Esophagus muscularis mucosa (tissue), 4 donors: ENCODE results near the gene ESR2. TPM values are rescaled to one million over a fixed set of nuclear protein-coding genes. Genes with fewer than 3 reads are reported as not detected.

Experiments
- DNase-seq: peaks from one replicate; pipeline ENCODE4 v3.0.0-alpha.2; 2017; ENCODE audit errors: extremely low spot score
- H3K27ac ChIP-seq, 4 donors: fragments of 200-600 bp; sonication (generic); replicated peaks in 1 of 4; 1 replicate in 3 of 4; 2 replicates in 1 of 4; pipeline ENCODE4 v1.5.1; 2016 to 2019; ENCODE audit warnings: mild to moderate bottlenecking in 1 of 4
- H3K27me3 ChIP-seq, 4 donors: fragments of 200-600 bp; sonication (generic); one replicate each; pipeline versions ENCODE4 v1.5.1 to v1.6.0; 2016 to 2019
- H3K36me3 ChIP-seq, 4 donors: fragments of 200-600 bp; sonication (generic); one replicate each; pipeline ENCODE4 v1.5.1; 2016 to 2019
- H3K4me1 ChIP-seq, 4 donors: fragments of 200-600 bp; sonication (generic); one replicate each; pipeline ENCODE4 v1.5.1; 2016 to 2019
- H3K4me3 ChIP-seq, 4 donors: fragments of 200-600 bp; sonication (generic); 1 replicate in 2 of 4; 2 replicates in 2 of 4; pipeline ENCODE4 v1.5.1; 2016 to 2019; ENCODE audit warnings: mild to moderate bottlenecking in 4 of 4, moderate library complexity in 1 of 4
- H3K9me3 ChIP-seq, 4 donors: fragments of 200-600 bp; sonication (generic); 1 replicate in 3 of 4; 2 replicates in 1 of 4; pipeline ENCODE4 v1.5.1; 2016 to 2019
- EP300 ChIP-seq: sonication (generic); formaldehyde crosslinking; IDR thresholded peaks from one replicate; pipeline ENCODE4 v1.6.1; 2017; ENCODE audit warnings: antibody characterized with exemption
- POLR2A ChIP-seq: fragments of 450-650 bp; IDR thresholded peaks from one replicate; pipeline ENCODE4 v1.6.1; 2017; ENCODE audit warnings: antibody characterized with exemption, moderate library complexity, mild to moderate bottlenecking, low read depth
- POLR2AphosphoS5 ChIP-seq, 2 donors: sonication (generic); formaldehyde crosslinking; IDR thresholded peaks; one replicate each; pipeline ENCODE4 v1.6.1; 2017; ENCODE audit warnings: antibody characterized with exemption in 2 of 2
- WGBS: methylation state at CpG from one replicate; pipeline ENCODE4 v1.1.5; 2018; 5-methylcytosine and 5-hydroxymethylcytosine counted together
- intact Hi-C: fragments of 100-400 bp; cut with DNase I; formaldehyde crosslinking; loops from one replicate; pipeline ENCODE4 v1.15.1; 2023
- total RNA-seq, 4 donors: library from RNA; depleted of rRNA; stranded (reverse); fragments of >200 nt; gene quantifications; one replicate each; pipeline versions ENCODE4 v1.1.0 to v1.2.1, GENCODE V29; 2016
- TF ChIP-seq, protein P1 (sequence below), 3 experiments: fragments of 200-600 bp in 2 of 3; fragments of 450-650 bp in 1 of 3; sonication (generic) in 2 of 3; IDR thresholded peaks; one replicate each; pipeline ENCODE4 v1.5.1; 2017 to 2019; ENCODE audit warnings: antibody characterized with exemption in 3 of 3, mild to moderate bottlenecking in 2 of 3, moderate library complexity in 1 of 3

Gene ESR2
- total RNA-seq, 4 donors from 2014 or later, result 0.29 to 0.83 (median 0.42) TPM; not detected in 1

DNA sequence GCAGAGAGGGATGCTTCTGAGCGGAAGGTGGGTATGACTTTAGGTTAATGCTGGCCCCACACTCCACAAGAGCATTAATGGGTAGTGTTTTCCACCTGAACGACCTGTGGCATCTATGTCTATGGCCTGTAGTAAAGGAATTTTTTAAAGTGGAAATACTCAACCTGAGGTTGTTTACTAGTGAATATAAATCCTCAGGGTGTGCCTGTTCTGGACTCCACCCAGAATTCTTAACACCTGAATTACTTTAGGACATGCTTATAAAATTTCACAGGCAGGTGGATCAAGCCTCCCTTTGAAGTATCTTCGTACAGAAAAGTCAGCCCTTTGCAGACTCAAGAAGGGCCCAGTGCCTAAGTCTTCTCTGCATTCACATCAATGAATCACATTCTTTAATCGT, 196.1 kb downstream of the ESR2 start:
- H3K9me3 ChIP-seq, result no peaks in the 10 kb centered on the region
- no peaks in the 10 kb centered on the region for H3K27me3 ChIP-seq
- no peak overlapping the region for H3K27ac ChIP-seq
- H3K4me3 ChIP-seq, result no peak overlapping the region
- TF ChIP-seq POLR2A (no peak), POLR2AphosphoS5 (IDR thresholded peaks at IDR 0.05) (no peak)
- TF ChIP-seq, protein P1, sequence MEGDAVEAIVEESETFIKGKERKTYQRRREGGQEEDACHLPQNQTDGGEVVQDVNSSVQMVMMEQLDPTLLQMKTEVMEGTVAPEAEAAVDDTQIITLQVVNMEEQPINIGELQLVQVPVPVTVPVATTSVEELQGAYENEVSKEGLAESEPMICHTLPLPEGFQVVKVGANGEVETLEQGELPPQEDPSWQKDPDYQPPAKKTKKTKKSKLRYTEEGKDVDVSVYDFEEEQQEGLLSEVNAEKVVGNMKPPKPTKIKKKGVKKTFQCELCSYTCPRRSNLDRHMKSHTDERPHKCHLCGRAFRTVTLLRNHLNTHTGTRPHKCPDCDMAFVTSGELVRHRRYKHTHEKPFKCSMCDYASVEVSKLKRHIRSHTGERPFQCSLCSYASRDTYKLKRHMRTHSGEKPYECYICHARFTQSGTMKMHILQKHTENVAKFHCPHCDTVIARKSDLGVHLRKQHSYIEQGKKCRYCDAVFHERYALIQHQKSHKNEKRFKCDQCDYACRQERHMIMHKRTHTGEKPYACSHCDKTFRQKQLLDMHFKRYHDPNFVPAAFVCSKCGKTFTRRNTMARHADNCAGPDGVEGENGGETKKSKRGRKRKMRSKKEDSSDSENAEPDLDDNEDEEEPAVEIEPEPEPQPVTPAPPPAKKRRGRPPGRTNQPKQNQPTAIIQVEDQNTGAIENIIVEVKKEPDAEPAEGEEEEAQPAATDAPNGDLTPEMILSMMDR (IDR thresholded peaks at IDR 0.05), result no peak
- peaks cover 8 to 81% (median 34%) of the 10 kb centered on the region in 4 donors for H3K36me3 ChIP-seq
- H3K4me1 ChIP-seq, result no peaks in the 10 kb centered on the region
- WGBS, result 94% methylated on average over 4 of the region's 4 CpGs
- intact Hi-C loops, result no loop called here
- no peak for DNase-seq

DNA sequence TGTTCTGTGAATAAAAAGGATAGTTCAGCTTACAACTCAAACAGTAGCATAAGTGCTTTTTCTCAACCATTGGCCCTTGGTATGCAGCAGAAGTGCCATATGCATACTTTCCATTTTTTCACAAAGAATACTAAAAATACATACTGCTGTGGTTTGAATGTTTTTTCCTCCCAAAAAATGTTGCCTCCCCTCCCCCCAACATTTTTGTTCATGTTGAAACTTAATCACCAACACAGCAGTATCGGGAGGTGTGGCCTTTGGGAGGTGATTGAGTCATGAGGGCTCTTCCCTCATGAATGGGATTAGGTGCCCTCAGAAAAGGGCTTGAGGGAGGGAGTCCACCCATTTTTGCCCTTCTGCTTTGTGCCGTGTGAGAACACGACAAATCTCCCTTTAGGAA, 198.6 kb downstream of the ESR2 start:
- peaks cover 0 to 78% (median 41%) of the 10 kb centered on the region in 4 donors for H3K36me3 ChIP-seq
- intact Hi-C loops, result no loop called here
- H3K27me3 ChIP-seq, result no peaks in the 10 kb centered on the region
- WGBS, result 94% methylated on average over 3 of the region's 3 CpGs
- no peak for DNase-seq
- no peak overlapping the region for H3K4me3 ChIP-seq
- H3K4me1 ChIP-seq, result no peaks in the 10 kb centered on the region
- TF ChIP-seq EP300 (no peak), POLR2AphosphoS5 (IDR thresholded peaks at IDR 0.05) (no peak), POLR2A (no peak)
- TF ChIP-seq, protein P1 (IDR thresholded peaks at IDR 0.05), result no peak
- no peaks in the 10 kb centered on the region for H3K9me3 ChIP-seq
- no peak overlapping the region for H3K27ac ChIP-seq

DNA sequence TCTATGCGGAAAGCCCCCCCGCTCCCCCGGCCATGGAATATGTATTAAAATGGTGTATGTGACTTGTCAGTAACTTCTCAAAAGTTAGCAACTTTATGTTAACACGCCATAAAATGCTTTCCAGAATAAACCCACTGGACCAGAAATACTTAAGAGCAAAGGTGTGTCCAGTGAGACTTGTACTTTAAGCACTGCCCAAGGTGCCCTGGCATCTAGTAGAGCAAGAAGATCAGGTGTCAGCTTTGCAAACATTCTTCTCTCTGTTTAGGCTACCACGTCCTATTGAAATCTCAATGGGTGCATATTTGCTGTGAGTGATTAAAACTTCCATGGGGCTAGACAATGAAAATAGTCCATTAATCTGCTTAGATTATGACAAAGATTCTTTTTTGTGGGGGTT, 201.2 kb downstream of the ESR2 start:
- Histone ChIP-seq H3K27ac (no peak overlapping the region), H3K9me3 (no peaks in the 10 kb centered on the region), H3K4me3 (no peak overlapping the region), H3K4me1 (no peaks in the 10 kb centered on the region), H3K36me3 (peaks cover 0 to 80% (median 41%) of the 10 kb centered on the region in 4 donors), H3K27me3 (no peaks in the 10 kb centered on the region)
- intact Hi-C loops, result no loop called here
- DNase-seq, result no peak
- TF ChIP-seq POLR2A (no peak), POLR2AphosphoS5 (IDR thresholded peaks at IDR 0.05) (no peak), EP300 (no peak)
- WGBS, result 92% methylated on average over 4 of the region's 5 CpGs

DNA sequence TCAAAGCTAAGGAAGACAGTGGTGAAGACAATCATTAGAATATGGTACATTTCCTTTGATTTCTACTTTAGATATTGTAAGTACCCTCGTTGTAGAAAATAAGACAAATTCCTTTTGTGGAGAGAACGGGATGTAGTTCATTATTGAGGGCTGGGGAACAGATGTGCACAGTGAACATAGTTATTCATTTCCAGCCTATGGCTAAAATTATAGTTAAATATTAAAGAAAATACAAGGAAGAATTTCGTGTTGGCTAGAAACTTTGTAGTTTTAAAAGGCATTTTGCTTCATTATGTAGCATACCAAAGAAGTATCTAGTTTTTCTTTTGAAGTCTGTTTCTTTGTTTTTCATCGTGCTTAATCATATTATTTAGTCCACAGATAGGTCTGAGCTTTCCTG, 201.8 kb downstream of the ESR2 start:
- Histone ChIP-seq H3K9me3 (no peaks in the 10 kb centered on the region), H3K27ac (no peak overlapping the region), H3K4me3 (no peak overlapping the region), H3K36me3 (peaks cover 0 to 80% (median 38%) of the 10 kb centered on the region in 4 donors), H3K27me3 (no peaks in the 10 kb centered on the region), H3K4me1 (no peaks in the 10 kb centered on the region)
- 90% methylated on average over 4 of the region's 4 CpGs for WGBS
- intact Hi-C loops, result no loop called here
- no peak for DNase-seq
- TF ChIP-seq POLR2A, result no peak
- TF ChIP-seq, protein P1 (IDR thresholded peaks at IDR 0.05), result no peak
- TF ChIP-seq POLR2AphosphoS5 (IDR thresholded peaks at IDR 0.05), result no peak
- no peak for TF ChIP-seq EP300

DNA sequence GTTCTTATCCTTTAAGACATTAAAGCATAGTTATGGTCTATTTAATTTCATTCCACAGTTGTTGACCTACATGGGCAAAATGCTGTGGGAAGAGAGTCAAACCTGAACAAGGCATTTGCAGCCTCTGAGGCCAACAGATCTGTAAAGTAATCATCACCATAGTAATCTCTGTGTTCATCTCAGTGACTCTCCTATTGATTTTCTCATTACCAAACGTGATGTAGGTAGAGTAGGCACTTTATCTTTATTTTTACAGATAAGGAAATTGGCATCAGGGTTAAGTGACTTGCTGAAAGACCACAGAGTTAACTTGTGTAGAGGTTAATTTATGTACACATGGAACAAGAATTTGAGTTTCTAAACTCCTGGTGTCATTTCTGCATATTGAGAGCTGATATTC, 203.0 kb downstream of the ESR2 start:
- intact Hi-C loops, result no loop called here
- 90% methylated on average over 1 of the region's 1 CpG for WGBS
- no peak overlapping the region for H3K27ac ChIP-seq
- no peaks in the 10 kb centered on the region for H3K4me1 ChIP-seq
- no peaks in the 10 kb centered on the region for H3K9me3 ChIP-seq
- TF ChIP-seq POLR2AphosphoS5 (IDR thresholded peaks at IDR 0.05), result no peak
- TF ChIP-seq EP300, result no peak
- TF ChIP-seq, protein P1 (IDR thresholded peaks at IDR 0.05), result no peak
- no peak for TF ChIP-seq POLR2A
- no peak overlapping the region for H3K4me3 ChIP-seq
- no peak for DNase-seq
- peaks cover 0 to 69% (median 37%) of the 10 kb centered on the region in 4 donors for H3K36me3 ChIP-seq
- H3K27me3 ChIP-seq, result no peaks in the 10 kb centered on the region
